GM21526 (cell line): ENCODE results near the gene ASPG.

ENCODE experiments used
- ATAC-seq: cut with Tn5 transposase; IDR thresholded peaks from one replicate; pipeline ENCODE4 v1.9.1; 2021; ENCODE audit warnings: moderate library complexity; ENCODE audit not compliant: unreplicated experiment, low FRiP score

The ASPG gene

DNA sequence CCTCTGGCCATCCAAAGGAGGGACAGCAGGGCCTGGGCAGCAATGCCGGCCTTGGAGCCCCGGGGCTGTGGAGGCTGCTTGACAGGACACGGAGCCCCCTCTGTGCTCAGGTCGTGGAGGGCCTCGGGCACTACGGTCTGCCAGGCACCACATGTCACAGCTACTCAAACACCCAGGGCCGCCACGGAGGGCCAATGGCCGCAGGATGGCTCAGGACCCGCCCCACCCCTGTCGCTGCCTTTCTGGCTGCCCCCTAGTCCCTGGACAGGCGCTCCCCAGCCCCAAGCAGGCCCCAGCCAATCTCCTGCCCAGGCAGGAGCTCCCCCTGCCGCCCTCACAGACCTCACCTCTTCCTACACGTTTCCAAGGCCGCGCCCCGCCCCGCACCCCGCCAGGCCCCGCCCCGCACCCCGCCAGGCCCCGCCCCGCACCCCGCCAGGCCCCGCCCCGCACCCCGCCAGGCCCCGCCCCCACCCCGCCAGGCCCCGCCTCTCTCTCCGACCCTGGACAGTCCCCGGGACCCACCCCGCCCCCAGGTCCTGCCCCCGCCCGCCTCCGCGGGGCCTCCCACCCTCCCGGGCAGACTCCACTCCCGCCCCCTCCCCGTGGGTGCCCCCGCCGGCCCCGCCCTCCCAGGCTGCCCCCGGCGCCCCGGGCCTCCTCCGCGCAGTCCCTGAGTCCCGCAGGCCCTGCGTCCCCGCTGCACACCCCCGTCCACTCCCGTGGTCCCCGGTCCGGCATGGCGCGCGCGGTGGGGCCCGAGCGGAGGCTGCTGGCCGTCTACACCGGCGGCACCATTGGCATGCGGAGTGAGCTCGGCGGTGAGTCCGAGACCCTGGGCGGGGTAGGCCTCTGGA lies at the start of gene ASPG:
ASPG (plus strand) TSS at position 669 of the 857 bp plus-strand sequence; CDS start at position 740, 71 bp downstream.
- ATAC-seq = no peak

DNA sequence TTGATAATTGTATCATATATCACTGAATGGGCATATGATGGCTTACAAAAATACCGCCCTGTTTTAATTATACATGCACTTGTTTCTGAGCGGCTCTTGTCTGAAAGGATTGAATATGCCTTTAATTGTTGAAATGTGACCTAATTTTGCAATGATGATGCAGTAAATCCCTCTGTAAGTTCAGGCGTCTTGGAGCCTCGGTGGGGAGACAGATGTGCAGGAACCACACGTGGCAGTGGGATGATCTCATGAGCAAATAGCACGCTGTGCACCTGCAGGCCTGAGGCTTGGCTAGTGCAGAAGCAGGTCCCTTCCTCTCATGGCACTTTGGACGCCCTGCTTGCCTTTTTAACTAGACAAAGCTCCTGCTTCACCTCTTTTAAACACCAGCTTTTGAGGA lies 49.3 kb upstream of the ASPG start:
- no peak for ATAC-seq

DNA sequence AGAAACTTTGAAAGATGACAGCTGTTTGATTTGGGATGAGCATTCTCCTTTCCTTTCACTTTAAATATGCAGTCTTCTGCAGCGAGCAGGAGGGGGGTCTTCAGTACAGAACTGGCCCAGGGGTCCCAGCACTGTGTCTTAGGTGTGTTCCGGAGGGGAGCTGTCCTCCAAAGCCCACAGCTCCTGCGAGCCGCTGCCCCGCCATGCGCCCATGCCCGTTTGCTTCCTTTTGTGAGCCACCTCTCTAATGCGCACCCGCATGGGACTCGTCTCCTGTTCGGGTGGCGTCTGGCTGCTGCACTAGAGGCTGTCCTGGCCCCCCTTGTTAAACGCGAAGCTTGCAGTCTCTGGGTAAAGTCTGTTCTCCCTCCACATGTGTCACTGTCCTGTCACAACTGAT lies 48.4 kb upstream of the ASPG start:
- ATAC-seq = no peak

DNA sequence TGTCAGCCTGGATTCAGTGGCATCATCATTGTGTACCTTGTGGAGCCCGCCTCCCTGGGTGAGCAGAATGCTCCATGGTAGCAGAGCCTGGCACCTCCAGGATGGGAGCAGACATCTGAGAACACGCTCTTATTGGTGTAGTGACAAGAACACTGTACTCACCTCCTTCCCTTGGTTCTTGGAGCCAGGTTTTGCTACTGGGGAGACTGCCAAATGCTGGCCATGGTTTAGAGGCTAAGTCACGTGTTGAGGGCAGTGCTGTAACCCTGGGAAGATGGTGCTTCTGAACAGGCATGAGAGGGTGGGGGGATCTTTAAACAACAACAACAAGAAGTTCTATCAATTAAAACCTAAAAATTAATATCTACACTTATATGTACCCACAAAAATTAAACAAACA lies 47.6 kb upstream of the ASPG start:
- ATAC-seq = no peak

DNA sequence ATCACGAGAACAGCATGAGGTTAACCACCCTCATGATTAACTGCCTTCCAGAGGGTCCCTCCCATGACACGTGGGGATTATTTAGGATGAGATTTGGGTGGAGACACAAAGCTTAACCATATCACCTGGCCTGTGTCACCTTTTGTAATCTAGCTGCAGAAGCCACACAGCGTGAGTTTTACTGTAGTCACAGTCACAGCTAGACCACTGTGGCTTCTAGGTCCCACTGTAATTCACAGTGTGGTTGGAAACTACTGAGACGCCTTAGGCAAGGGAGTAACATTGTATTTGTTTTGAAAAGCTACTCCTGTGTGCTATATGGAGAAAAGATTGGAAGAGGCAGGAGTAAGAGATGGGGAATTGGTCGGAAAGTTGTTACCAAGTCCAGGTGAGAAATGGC lies 46.3 kb upstream of the ASPG start:
- ATAC-seq = no peak

DNA sequence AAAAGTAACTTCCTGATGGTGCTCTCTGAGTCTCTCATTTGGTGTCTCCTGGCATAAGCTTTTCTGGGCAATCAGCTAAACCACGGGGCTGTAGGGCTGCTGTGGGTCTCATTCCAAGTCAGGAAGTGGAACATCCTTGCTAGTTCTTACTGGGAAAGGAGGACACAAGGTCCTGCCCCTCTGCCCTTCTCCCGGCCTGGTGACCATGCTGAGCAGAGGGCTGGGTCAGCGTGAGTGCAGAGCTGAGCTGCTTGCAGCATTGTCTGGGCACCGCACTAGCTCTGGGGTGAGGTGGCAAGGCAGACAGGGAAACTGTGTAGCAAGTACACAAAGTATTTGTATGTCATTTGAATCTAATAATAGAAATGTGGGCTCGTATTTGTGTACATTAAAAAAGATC lies 45.0 kb upstream of the ASPG start:
- ATAC-seq = no peak

DNA sequence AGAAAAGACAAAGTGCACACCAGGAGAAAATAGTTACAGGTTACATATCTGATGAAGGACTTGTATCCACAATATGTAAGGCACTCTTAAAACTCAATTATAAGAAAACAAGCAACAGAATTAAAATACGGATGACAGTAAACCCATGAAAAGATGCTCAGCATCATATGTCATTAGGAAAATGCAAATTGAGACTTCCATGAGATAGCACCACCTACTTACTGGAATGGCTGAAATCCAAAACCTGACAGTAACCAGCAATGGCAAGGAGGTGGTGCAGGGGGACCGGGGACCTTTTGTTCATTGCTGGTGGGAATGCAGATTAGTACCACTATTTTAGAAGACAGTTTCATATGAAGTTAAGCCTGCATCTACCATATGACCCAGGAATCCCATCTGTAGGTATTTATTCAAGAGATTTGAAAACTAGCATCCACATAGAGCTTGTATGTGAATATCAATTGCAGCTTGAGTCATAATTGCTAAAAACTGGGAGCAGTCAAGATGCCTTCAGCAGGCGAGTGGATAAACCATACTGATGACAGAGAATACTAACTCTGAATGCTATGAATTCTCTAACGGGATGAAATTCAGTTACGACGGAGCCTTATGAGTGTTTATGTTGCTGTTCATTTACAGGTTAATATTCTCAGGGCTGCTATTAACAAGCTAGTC lies 43.9 kb upstream of the ASPG start:
- no peak for ATAC-seq

DNA sequence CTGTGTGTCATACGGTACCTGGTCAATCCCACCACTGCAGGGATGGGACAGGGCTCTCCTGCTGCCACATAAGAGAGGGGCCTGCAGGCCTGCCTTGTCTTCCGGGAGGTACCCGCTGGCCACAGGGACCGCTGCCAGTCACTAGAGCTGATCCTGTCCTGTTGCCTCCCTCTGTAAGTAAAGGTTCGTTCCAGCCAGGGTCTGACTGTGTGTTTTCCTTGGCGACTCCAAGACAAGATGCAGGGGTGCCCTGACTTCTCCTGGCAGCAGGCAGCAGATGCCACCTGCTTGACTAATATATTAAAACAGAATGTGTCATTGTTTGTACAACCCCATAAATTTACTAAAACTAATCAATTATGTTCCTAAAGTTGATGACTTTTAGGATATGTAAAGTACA lies 41.5 kb upstream of the ASPG start:
- ATAC-seq = no peak

DNA sequence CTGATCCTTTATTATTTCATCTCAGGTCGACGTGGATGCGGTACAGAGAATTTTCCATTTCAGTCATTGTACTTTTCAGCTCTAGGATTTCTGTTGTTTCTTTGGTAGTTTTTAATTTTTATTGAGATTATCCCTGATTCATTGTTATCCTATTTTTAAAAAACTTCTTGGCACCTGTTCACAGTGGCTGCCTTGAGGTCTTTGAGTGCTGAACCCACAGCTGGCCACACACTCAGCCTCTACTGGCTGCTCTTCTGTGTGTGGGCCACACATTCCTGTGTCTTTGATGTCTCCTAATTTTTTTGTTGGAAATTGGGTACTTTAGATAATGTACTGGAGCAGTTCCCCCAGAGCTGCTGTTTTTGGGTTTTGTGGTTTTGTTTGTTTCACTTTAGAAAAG lies 37.7 kb upstream of the ASPG start:
- ATAC-seq = no peak

DNA sequence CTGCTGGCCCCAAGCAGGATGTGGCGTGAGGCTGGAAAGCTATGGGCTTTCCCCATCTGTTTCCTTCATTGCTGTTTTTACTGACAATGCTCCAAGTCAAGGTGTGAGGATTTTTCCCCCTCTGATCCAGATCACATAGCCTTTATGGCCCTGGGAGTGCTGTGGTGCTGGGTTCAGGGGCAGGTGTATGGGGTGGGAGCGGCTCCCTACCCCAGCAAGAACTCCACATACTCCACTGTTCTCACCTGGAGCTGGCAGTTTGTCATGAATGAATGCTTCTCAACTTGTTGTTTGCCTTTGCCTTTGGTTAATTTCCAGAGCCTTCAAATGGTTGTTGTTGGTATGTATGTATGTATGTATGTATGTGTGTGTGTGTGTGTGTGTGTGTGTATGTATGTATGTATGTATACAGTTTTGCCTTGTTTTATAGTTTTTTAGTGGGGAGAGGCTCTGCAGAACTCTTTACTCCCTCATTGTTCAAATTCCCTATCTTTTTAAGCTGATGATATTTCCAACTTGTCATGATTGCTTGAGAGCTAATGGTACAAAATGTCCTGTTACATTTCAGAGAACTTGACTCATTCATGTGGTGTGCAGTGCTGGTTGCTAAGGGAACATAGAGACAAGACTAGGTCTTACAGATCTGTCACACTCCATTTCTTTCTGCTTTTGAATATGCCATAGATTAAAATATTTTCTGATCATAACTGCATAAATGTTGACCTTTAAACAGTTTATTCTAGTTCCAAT lies 36.6 kb upstream of the ASPG start:
- no peak for ATAC-seq

DNA sequence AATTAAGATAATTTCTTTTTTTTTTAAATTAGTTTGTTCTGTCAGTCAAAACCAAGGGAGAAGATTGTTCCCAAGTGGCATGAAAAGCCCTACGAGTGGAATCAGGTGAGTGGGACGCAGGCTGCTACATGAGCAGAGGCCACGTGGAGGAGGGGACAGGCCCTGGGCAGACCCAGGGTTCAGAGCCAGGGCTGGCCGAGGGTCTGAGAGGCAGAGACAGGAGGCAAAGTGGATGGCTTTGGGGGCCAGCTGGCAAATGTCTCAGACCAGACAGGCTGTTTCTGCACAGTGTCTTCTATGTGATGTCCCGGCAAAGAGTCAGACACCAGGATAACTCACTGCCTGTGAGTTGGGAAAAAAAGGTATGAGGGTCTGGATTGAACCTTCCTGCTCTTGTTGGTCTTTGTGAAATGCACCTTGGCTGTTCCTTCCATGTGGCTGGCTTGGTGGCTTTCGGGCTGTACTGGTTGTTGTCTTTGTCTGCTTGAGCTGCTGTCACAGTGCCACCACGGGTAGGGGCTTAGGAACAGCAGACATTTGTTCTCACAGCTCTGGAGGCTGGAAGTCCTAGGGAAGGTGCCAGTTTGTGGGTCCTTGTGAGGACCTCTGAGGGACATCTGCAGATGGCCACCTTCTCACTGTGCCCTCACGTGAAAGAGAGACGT lies 35.8 kb upstream of the ASPG start:
- no peak for ATAC-seq

DNA sequence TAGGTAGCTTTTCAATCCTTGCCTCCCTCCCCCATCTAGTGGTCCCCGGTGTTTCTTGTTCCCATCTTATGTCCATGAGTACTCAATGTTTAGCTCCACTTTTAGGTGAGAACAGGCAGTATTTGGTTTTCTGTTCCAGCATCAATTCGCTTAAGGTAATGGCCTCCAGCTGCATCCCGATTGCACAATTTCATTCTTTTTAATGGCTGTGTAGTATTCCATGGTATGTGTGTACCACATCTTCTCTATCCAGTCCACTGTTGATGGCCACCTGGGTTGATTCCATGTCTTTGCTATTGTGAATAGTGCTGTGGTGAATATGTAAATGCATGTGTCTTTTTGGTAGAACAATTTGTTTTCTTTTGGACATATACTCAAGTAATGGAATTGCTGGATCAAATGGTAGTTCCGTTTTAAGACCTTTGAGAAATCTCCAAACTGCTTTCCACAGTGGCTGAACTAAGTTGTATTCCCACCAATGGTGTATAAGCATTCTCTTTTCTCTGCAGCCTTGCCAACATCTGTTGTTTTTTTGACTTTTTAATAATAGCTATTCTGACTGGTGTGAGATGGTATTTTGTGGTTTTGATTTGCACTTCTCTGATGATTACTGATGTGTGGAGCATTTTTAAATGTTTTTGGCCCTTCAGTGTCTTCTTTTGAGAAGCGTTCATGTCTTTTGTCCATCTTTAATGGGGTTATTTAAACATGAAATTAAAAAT lies 34.2 kb upstream of the ASPG start:
- no peak for ATAC-seq

DNA sequence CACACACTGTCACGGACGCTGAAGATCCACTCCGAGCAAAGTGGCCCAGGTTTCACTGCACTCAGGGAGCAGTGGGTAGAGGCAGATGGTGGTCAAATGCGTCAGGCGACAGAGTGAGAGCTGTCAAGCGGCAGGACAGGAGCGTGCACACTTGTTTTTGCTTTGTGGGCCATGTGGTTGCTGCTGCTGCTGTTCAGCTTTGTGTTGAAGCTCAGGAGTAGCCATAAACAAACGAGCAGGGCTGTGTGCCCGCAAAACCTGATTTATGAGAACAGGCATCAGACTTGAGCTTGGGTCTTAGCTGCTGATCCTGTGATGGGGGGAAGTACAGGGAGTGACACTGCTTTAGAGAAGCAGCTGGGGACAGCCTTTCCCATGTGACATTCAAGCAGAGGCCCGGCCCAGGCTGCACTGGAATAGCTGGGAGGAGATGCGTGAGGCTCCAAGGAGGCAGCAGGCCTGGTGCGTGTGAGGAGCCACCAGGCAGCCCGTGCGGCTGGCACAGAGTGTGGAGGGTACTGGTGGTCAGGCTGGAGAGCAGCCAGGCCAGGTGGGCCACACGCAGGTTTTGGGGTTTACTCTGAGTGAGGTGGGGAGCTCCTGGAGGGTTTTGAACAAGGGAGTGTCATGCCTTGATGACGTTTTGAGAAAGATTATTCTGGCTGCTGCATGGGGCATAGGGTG lies 31.1 kb upstream of the ASPG start:
- ATAC-seq = no peak

DNA sequence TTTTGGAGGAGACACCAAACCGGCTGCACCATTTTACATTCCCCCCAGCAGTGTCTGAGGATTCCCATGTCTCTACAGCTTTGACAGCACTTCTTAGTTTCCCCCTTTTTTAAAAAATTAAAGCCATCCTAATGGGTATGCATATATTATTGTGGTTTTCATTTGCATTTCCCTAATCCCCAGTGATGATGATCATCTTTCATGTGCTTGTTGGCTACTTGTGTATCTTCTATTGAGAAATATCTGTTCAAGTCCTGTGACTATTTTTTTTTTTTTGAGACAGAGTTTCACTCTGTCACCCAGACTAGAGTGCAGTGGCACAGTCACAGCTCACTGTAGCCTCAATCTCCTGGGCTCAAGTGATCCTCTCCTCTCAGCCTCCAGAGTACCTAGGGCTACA lies 23.2 kb upstream of the ASPG start:
- no peak for ATAC-seq

DNA sequence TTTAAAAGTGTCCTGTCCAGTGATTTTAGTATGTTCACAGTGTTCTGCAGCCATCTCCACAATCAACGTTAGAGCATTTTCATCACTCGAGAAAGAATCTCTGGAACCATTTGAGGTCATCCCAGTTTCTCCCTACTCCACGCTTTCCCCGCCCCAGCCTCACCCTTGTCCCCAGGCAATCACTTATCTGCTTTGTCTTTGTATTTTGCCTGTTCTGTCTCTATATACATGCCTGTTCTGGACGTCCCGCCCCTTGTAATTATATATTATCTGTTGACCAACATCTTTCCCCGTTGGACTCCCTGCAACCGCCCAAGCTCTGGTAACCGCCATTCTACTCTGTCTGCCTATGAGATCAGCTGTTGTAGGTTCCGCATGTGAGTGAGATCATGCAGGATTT lies 21.5 kb upstream of the ASPG start:
- no peak for ATAC-seq

DNA sequence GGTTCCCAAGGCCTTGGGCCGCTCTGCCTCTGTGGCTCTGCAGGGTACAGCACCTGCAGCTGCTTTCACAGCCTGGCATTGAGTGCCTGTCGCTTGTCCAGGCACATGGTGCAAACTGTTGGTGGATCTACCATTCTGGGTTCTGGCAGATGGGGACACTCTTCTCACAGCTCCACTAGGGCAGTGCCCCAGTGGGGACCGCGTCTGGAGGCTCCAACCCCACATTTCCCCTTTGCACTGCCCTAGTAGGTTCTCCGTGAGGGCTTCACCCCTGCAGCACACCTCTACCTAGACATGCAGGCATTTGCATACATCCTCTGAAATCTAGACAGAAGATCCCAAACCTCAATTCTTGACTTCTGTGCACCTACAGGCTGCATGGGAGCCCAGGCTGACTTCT lies 19.2 kb upstream of the ASPG start:
- no peak for ATAC-seq

DNA sequence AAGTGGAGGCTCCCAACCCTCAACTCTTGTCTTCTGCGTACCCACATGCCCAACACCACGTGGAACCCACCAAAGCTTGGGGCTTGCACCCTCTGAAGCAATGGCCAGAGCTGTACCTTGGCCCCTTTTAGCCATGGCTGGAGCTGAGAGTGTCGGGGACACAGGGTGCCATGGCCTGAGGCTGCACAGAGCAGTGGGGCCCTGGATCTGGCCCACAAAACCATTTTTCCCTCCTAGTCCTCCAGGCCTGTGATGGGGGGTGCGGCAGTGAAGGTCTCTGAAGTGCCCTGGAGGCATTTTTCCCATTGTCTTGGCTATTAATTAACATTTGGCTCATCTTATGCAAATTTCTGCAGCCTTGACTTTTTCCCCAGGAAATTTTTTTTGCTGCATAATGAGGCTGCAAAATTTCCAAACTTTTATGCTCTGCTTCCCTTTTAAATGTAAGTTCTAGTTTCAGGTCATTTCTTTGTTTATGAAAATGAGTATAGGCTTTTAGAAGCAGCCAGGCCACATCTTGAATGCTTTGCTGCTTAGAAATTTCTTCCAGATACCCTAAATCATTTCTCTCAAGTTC lies 18.7 kb upstream of the ASPG start:
- no peak for ATAC-seq

DNA sequence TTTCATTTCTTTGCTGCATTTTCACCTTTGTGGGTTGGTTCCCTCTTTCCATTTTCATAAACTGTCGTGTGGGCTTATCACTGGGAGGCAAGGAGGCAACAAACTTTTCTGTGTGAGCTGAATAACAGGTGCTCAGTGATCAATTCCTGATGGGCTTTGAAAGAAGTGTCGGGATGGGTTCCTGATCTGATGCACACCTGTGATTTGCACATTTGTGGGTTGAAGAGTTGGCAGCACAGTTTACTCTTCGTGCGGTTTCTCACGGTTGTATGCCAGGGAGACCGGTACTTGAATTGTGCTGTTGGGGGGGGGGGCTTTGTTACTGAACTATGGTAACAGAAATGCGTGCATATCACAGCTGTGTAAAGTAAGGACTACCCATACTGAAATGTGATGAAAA lies 16.0 kb upstream of the ASPG start:
- ATAC-seq = no peak

DNA sequence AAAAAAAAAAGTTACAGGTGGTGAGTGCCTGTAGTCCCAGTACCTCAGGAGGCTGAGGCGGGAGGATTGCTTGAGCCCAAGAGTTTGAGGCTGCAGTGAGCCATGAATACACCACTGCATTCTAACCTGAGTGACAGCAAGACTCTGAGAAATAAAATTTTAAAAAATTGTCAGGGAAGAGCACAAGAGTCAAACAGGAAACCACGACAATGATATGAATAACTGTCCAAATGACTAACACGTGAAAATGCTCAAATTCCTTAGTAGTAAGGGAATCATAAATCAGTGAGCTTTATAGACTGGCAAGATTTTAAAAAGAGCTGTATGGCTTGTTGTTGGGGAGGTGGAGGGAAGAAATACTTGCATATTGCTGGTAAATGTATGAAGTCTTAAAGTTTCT lies 12.9 kb upstream of the ASPG start:
- no peak for ATAC-seq
